EH (cell line): Measurements from ENCODE around the gene KCNAB3.

ENCODE experiments used
- DNase-seq: peaks from one replicate; pipeline ENCODE4 v3.0.0-alpha.2; 2015; ENCODE audit warnings: low read depth

The KCNAB3 gene

GRCh38 chr17:7940034-7940433 lies 10.4 kb upstream of the KCNAB3 start:
- DNase-seq: no peak

GRCh38 chr17:7935859-7936258 lies 6.2 kb upstream of the KCNAB3 start:
- no peak for DNase-seq

GRCh38 chr17:7932949-7933348 lies 3.3 kb upstream of the KCNAB3 start:
- DNase-seq: peak; percentile 84

GRCh38 chr17:7932483-7932891 lies 2.8 kb upstream of the KCNAB3 start:
- peak; percentile 46 for DNase-seq

- DNase-seq: peak; percentile 99
Observed at GRCh38 chr17:7931709-7932482, 2.2 kb upstream of the KCNAB3 start, which contains the start of the genes CNTROB and TRAPPC1. TSS of gene CNTROB (plus strand) at chr17:7932206. CDS start at chr17:7933080, 874 bp downstream. TSS of gene TRAPPC1 (minus strand) at chr17:7931946. CDS start at chr17:7931829, 117 bp downstream.

DNA sequence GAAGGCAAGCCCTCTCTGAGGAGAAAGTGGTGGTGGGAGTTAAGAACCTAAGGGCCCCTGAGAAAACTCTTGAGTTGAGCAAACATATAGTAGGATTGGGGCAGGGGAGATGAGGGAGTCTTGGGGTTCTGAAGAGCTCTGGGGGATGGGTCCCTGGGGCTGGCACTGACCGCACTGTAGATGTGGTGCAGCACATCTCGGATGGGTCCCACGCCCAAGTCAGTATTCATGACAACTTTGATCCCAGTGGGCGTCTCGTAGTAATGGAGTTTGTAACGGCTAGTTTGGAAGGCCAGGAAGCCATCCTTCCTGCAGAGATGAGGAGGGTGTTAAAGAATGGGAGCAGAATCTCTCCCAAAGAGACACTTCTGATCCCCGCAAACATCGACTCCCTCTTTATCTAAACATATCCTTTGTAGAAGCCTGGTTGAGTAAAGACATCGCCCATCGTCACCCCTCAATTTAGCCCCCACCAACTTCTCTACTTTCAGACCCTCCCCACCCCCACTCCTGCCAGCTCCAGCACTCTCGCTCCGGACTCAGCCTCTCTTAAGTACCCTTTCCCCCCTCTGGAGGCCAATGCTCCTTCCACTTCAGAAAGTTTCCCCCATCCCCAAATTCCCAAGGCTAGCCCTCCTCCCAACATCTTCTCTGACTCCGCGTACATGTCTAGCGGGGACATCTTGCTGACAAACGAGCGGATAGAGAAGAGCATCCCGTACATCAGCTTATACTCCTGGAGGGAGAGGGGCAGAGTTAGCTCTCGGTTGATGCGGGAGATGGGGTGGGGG lies 1.4 kb upstream of the KCNAB3 start:
- no peak for DNase-seq

- DNase-seq: no peak
Observed at GRCh38 chr17:7927596-7927995, 2.1 kb downstream of the KCNAB3 start.

DNA sequence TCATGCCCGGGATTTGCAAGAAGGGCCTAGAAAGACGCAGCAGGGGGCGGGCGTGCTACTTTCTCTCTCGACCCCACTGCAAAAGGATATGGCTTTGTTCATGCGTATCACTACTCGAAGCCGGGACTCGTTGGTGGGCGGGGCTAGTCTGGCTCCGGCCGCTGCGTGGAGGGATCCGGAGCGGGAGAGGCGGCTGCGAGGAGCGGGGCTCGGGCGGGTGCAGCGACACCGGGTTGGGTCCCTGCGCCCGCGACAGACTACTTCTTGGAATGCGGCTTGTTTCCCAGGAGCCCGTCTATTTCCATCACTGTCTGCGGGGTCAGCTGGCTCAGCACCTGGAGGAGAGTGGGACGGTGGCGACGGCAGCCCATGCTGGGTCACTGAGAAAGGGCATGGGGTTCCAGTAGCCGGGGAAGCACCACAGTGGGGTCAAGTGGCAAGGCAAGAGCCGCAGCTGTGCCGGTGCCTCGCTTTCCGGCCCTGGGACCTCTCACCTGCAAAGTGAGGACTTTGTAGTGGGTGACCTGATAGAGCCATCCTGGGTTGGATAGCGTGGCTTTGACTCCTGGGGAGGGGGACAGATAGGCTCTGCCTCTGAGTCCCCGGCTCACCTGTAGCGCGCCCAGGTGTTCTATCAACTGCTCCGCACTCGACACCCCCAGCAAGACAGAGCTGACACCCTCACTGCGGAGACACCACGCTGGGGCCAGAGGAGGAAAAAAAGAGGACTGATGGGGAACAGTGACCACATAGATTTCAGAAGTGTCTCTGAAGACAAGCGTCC lies 6.6 kb downstream of the KCNAB3 start:
- DNase-seq: peak; percentile 69

DNA sequence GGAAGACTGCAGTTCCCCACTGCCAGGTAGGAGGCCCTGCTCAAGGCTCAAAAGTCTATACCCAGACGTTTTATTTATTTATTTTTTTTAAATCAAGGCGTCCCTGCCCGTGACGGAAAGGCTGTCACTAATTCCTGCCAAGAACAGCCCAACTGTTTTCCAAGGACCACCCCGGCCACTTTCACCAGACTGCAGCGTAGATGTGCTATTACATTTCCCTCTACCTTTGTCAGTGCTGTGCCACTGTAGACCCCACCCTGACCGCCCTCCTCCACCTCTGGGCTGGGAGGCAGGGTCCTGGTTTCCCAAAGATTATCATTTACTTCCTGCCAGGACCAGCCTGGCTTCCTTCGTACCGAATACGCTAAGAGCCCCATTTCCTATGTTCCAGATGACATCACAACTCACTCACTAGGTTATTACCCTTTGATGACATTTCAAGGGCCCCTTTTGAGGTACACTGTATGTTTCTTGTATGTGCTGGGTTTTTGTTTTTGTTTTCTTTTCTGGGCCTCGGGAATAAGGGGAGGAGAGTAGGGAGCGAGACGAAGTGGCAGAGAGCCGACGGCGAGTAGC lies 7.3 kb downstream of the KCNAB3 start:
- no peak for DNase-seq

- DNase-seq: peak; percentile 84
Observed at GRCh38 chr17:7916808-7917207, 12.8 kb downstream of the KCNAB3 start.

DNA sequence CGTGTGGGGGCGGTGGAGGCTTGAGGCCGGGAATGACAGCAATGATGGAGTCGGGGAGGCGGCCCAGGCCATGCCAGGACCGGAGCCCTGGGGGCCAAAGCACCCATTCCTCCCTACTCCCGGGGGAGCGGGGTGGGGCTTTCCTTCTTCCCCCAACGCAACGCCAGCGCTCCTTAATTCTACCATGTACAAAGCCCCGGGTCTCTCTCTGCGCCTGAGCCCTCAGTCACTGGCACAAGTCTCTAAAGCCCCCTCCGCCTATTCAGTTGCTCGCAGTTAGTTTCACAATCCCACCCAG lies 13.3 kb downstream of the KCNAB3 start:
- DNase-seq: no peak

GRCh38 chr17:7915611-7916384 lies 13.9 kb downstream of the KCNAB3 start, which contains the start of gene RNF227:
TSS of gene RNF227 (minus strand) at chr17:7916289. CDS start at chr17:7916195, 94 bp downstream.
- peak; percentile 98 for DNase-seq

- peak; percentile 62 for DNase-seq
Observed at GRCh38 chr17:7915179-7915610, 14.5 kb downstream of the KCNAB3 start.

- peak; percentile 82 for DNase-seq
Observed at GRCh38 chr17:7912927-7913524, 16.6 kb downstream of the KCNAB3 start.

- DNase-seq: no peak
Observed at GRCh38 chr17:7911116-7911515, 18.5 kb downstream of the KCNAB3 start.

DNA sequence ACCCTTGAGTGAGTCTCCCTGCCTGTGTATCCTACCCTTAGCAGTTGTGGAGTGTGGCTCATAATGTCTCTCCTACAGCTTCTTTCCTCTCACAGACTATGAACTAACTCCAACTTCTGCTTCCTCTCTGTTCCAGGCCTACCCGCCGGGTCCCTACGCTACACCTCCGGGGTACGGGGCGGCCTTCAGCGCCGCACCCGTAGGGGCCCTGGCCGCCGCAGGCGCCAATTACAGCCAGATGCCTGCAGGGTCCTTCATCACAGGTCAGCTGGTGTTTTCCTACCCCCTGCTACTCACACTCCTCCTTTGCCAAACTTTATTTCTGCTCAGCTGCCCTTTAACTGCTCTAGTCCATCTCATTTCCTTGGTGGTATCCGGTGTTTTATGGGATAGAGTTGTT lies 18.9 kb downstream of the KCNAB3 start:
- DNase-seq: no peak

GRCh38 chr17:7910281-7910680 lies 19.4 kb downstream of the KCNAB3 start:
- no peak for DNase-seq

DNA sequence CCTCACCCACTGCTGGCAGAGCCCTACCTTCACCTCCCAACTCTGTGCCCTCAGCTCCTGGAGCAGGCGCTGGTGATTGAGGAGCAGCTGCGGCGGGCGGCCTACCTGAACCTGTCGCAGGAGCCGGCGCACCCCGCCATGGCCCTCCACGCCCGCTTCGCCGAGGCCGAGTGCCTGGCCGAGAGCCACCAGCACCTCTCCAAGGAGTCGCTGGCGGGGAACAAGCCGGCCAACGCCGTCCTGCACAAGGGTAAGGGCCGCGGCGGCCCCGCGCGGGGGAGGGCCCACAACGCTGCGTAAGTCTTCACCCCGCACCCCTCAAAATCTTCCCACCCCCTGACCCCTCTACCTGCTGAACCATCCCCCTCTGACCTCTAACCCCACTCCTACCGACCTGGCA lies 20.6 kb downstream of the KCNAB3 start:
- no peak for DNase-seq

DNA sequence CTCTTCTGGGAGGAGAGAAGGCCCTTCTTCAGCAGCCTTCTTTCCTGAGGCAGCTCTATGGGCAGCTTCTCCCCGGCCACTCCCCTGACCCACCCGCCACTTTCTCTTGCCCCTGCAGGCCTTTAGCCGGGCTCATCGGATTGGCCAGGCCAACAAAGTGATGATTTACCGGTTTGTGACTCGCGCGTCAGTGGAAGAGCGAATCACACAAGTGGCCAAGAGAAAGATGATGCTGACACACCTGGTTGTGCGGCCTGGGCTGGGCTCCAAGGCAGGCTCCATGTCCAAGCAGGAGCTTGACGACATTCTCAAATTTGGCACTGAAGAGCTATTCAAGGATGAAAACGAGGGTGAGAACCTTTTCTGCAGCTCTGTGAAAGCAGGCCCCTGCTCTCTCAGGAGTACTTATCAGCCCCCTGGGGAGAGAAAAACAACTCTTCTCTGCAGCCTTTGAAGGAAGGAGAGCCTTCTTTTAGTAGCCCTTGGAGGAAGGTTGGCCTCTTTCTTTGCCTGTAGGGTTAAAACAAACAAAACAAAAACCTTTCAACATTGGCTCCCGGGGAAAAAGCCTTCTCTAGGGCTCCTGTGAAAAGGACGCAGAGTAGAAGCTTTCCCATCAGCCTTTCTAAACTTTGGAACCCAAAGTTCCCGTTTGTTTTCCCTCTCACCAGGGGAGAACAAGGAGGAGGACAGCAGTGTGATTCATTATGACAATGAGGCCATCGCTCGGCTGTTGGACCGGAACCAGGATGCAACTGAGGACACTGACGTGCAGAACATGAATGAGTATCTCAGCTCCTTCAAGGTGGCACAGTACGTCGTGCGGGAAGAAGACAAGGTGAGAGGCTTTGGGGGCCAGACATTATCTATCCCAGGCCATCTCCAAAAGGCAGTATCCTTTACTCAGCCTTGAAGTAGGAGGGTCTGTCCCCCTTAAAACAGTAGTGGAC lies 26.2 kb downstream of the KCNAB3 start:
- DNase-seq: no peak

GRCh38 chr17:7897773-7898172 lies 31.9 kb downstream of the KCNAB3 start:
- peak; percentile 70 for DNase-seq
